Fibroblast of lung (primary cell): ENCODE measurements around the gene SFR1. TPM values are rescaled to one million over a fixed set of nuclear protein-coding genes. Genes with fewer than 3 reads are reported as not detected.

Experiments used
- DNase-seq, 2 donors: peaks; one replicate each; pipeline versions ENCODE4 v3.0.0 to v3.0.0-alpha.2; 2010; ENCODE audit warnings: low read depth in 2 of 2
- H2AFZ ChIP-seq: 2 replicates; pipeline ENCODE4 v1.5.1; 2012; ENCODE audit warnings: low read length, control low read depth, inconsistent platforms
- H3K27ac ChIP-seq: 2 replicates; pipeline ENCODE4 v1.5.1; 2011; ENCODE audit warnings: low read length, control low read depth; ENCODE audit not compliant: insufficient read depth
- H3K27me3 ChIP-seq: 2 replicates; pipeline ENCODE4 v1.5.1; 2011; ENCODE audit warnings: mild to moderate bottlenecking, low read length; ENCODE audit not compliant: control insufficient read depth, insufficient read depth
- H3K36me3 ChIP-seq: 2 replicates; pipeline ENCODE4 v1.5.1; 2011; ENCODE audit warnings: low read length; ENCODE audit not compliant: control insufficient read depth, insufficient read depth
- H3K4me1 ChIP-seq: 2 replicates; pipeline ENCODE4 v1.5.1; 2011; ENCODE audit warnings: low read length; ENCODE audit not compliant: control insufficient read depth, insufficient read depth; ENCODE audit errors: extremely low read depth
- H3K4me2 ChIP-seq: 2 replicates; pipeline ENCODE4 v1.5.1; 2011; ENCODE audit warnings: low read length, control low read depth; ENCODE audit not compliant: insufficient read depth; ENCODE audit errors: extremely low read depth
- H3K4me3 ChIP-seq, 4 experiments: fragments of 200-600 bp in 1 of 4; sonication (generic) in 1 of 4; replicated peaks in 1 of 4; 2 replicates each; pipeline ENCODE4 v1.5.1; 2011 to 2016; ENCODE audit warnings: low read length in 4 of 4, low read depth in 3 of 4, mild to moderate bottlenecking in 3 of 4, control low read depth in 2 of 4, inconsistent platforms in 1 of 4, mixed read lengths in 1 of 4; ENCODE audit not compliant: insufficient read depth in 1 of 4; ENCODE audit errors: control extremely low read depth in 1 of 4
- H3K79me2 ChIP-seq: 2 replicates; pipeline ENCODE4 v1.5.1; 2012; ENCODE audit warnings: mild to moderate bottlenecking, low read length, inconsistent platforms; ENCODE audit not compliant: control insufficient read depth, insufficient read depth
- H3K9ac ChIP-seq: 2 replicates; pipeline ENCODE4 v1.5.1; 2011; ENCODE audit warnings: mild to moderate bottlenecking, low read length, control low read depth; ENCODE audit not compliant: insufficient read depth
- H3K9me3 ChIP-seq: 2 replicates; pipeline ENCODE4 v1.5.1; 2012; ENCODE audit warnings: low read depth, low read length; ENCODE audit not compliant: control insufficient read depth, insufficient read depth
- H4K20me1 ChIP-seq: 2 replicates; pipeline ENCODE4 v1.5.1; 2011; ENCODE audit warnings: low read length; ENCODE audit not compliant: control insufficient read depth, insufficient read depth; ENCODE audit errors: extremely low read depth
- CTCF ChIP-seq, 2 donors: IDR thresholded peaks in 1 of 2; conservative IDR thresholded peaks in 1 of 2; 1 replicate in 1 of 2; 2 replicates in 1 of 2; pipeline ENCODE4 v1.5.1; 2011 to 2012; ENCODE audit warnings: low read length in 2 of 2, control low read depth in 1 of 2, inconsistent platforms in 1 of 2, low read depth in 1 of 2, mild to moderate bottlenecking in 1 of 2
- EZH2 ChIP-seq: IDR thresholded peaks from 2 replicates; pipeline ENCODE4 v1.5.1; 2012; ENCODE audit warnings: low read length, control low read depth, mild to moderate bottlenecking; ENCODE audit errors: missing control alignments
- polyA plus RNA-seq, 2 donors: library from polyadenylated mRNA; depleted of rRNA in 1 of 2; stranded (reverse) in 1 of 2; unstranded in 1 of 2; fragments of >200 nt; gene quantifications; 2 replicates each; pipeline ENCODE4 v1.2.1, GENCODE V29; 2011 to 2012; ENCODE audit warnings: missing spikeins in 1 of 2
- total RNA-seq: library from RNA; depleted of rRNA; stranded (reverse); fragments of >200 nt; gene quantifications from 2 replicates; pipeline ENCODE4 v1.2.1, GENCODE V29; 2014

The SFR1 gene
- total and polyA plus RNA-seq, 2 donors (not counting 1 experiment from before 2014, with no cell fraction given) = 5.2 to 5.4 TPM

- Histone ChIP-seq H3K9me3 (no peaks in the 10 kb centered on the region), H3K27me3 (no peaks in the 10 kb centered on the region), H3K4me3 (no peak overlapping the region), H3K36me3 (no peaks in the 10 kb centered on the region), H3K79me2 (no peaks in the 10 kb centered on the region), H2AFZ (no peak overlapping the region), H3K4me2 (no peak overlapping the region), H3K4me1 (no peaks in the 10 kb centered on the region), H4K20me1 (no peaks in the 10 kb centered on the region), H3K27ac (no peak overlapping the region), H3K9ac (no peak overlapping the region)
- peak in 1 of 2 donors; percentile 54 for DNase-seq
- TF ChIP-seq CTCF (conservative IDR thresholded peaks at IDR 0.05 in 1 of 2, IDR thresholded peaks at IDR 0.05 in 1 of 2; ENCODE audit: low read depth in 1 of 2, low read length in 2 of 2) (no peak), EZH2 (no peak)
Observed at GRCh38 chr10:104090611-104091010, 31.4 kb upstream of the SFR1 start.

GRCh38 chr10:104092749-104093148, 29.2 kb upstream of the SFR1 start:
- H3K9ac ChIP-seq = no peak overlapping the region
- no peaks in the 10 kb centered on the region for H3K4me1 ChIP-seq
- H4K20me1 ChIP-seq = no peaks in the 10 kb centered on the region
- no peak overlapping the region for H3K27ac ChIP-seq
- H3K79me2 ChIP-seq = no peaks in the 10 kb centered on the region
- no peaks in the 10 kb centered on the region for H3K27me3 ChIP-seq
- H3K4me3 ChIP-seq = no peak overlapping the region
- H3K4me2 ChIP-seq = no peak overlapping the region
- no peaks in the 10 kb centered on the region for H3K36me3 ChIP-seq
- DNase-seq = no peak
- no peaks in the 10 kb centered on the region for H3K9me3 ChIP-seq
- no peak overlapping the region for H2AFZ ChIP-seq
- TF ChIP-seq CTCF (conservative IDR thresholded peaks at IDR 0.05 in 1 of 2, IDR thresholded peaks at IDR 0.05 in 1 of 2; ENCODE audit: low read depth in 1 of 2, low read length in 2 of 2) = no peak
- no peak for TF ChIP-seq EZH2

GRCh38 chr10:104096692-104097091, 25.3 kb upstream of the SFR1 start:
- no peaks in the 10 kb centered on the region for H3K36me3 ChIP-seq
- no peaks in the 10 kb centered on the region for H3K4me1 ChIP-seq
- H3K4me3 ChIP-seq = no peak overlapping the region
- no peaks in the 10 kb centered on the region for H3K79me2 ChIP-seq
- H4K20me1 ChIP-seq = no peaks in the 10 kb centered on the region
- TF ChIP-seq CTCF (conservative IDR thresholded peaks at IDR 0.05 in 1 of 2, IDR thresholded peaks at IDR 0.05 in 1 of 2; ENCODE audit: low read depth in 1 of 2, low read length in 2 of 2) = no peak
- no peak for TF ChIP-seq EZH2
- no peaks in the 10 kb centered on the region for H3K9me3 ChIP-seq
- H3K4me2 ChIP-seq = no peak overlapping the region
- no peaks in the 10 kb centered on the region for H3K27me3 ChIP-seq
- no peak for DNase-seq
- H2AFZ ChIP-seq = no peak overlapping the region
- H3K9ac ChIP-seq = no peak overlapping the region
- H3K27ac ChIP-seq = no peak overlapping the region
